Memory B cell (primary cell): ENCODE results near the gene SPOP.

Experiments
- ATAC-seq: fragments of 150-1000 bp; cut with Tn5 transposase; 2 replicates; pipeline ENCODE4 v1.10.0; 2021; ENCODE audit warnings: low read depth, mild to moderate bottlenecking, moderate library complexity
- DNase-seq, 2 donors: peaks; one replicate each; pipeline ENCODE4 v3.0.0; 2022; ENCODE audit warnings: low spot score in 2 of 2
- H3K27ac Mint-ChIP-seq: one replicate; pipeline ENCODE4 v1.8.0; 2022; ENCODE audit warnings: mild to moderate bottlenecking, moderate library complexity, mixed read lengths
- H3K27me3 Mint-ChIP-seq: one replicate; pipeline ENCODE4 v1.8.0; 2022; ENCODE audit warnings: mixed read lengths
- H3K36me3 Mint-ChIP-seq: one replicate; pipeline ENCODE4 v1.8.0; 2022; ENCODE audit warnings: mild to moderate bottlenecking, mixed read lengths
- H3K4me1 Mint-ChIP-seq: one replicate; pipeline ENCODE4 v1.8.0; 2022; ENCODE audit warnings: mixed read lengths
- H3K4me3 Mint-ChIP-seq: one replicate; pipeline ENCODE4 v1.8.0; 2022; ENCODE audit warnings: mild to moderate bottlenecking, moderate library complexity, mixed read lengths
- H3K9me3 Mint-ChIP-seq: one replicate; pipeline ENCODE4 v1.8.0; 2022; ENCODE audit warnings: mixed read lengths

Gene SPOP

DNA sequence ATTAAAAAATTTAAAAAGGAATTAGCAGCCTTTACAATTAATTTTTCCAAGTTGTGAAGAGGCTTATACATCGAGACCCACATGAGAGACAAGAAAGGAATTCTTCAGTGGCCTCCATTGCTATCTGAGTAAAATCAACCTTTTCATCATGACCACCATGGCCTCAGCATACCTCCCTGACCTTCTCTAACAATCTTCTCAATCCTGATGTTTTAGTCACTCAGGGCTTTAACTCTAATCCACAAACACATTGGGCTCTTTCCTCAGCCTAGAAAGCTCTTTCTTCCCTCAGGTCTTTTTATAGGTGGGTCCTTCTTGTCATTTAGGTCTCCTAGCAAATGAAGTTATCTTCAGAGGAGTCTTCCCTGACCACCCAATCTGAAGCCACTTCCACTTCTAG lies 46.4 kb downstream of the SPOP start:
- H3K27ac Mint-ChIP-seq: no peak overlapping the region
- ATAC-seq: no peak
- no peaks in the 10 kb centered on the region for H3K9me3 Mint-ChIP-seq
- no peak for DNase-seq
- no peaks in the 10 kb centered on the region for H3K27me3 Mint-ChIP-seq
- H3K4me3 Mint-ChIP-seq: no peak overlapping the region
- H3K36me3 Mint-ChIP-seq: peaks cover 5% of the 10 kb centered on the region
- H3K4me1 Mint-ChIP-seq: peaks cover 10% of the 10 kb centered on the region

DNA sequence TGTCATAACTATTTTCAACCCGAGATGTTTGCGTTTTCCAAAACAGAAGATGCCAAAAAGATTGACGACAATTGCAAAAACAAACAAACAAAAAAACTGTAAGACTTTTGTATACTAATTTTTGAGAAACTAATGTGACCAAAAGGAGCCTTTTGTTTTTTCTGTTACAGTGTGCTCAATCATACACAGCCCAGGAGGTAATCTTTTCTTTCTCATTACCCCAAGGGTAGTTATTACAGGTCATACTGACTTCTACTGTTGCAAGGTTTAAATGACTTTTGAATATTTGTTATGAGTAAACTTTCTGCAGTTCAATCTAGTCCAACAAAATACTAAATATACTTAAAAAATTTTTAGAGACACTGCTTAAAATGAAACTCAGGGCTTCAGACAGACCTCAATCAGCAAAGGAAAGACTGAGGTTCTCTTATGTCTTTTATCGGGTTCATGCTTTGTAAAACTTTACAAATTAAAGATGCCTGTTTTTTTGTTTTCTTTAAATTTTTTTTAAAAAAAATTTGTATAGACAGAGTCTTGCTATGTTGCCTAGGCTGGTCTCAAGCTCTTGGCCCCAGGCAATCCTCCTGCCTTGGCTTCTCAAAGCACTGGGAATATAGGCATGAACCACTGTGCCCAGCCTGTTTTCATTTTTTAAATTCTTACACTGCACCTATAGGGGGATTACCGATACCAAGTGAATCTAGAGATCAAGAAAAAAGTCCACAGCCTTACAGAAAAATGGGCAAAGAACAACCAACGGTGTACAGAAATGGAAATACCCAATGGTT lies 47.6 kb downstream of the SPOP start:
- Mint-ChIP-seq H3K36me3 (peaks cover 5% of the 10 kb centered on the region), H3K4me3 (no peak overlapping the region), H3K27ac (no peak overlapping the region), H3K4me1 (peaks cover 10% of the 10 kb centered on the region), H3K27me3 (no peaks in the 10 kb centered on the region), H3K9me3 (no peaks in the 10 kb centered on the region)
- ATAC-seq: no peak
- DNase-seq: no peak

DNA sequence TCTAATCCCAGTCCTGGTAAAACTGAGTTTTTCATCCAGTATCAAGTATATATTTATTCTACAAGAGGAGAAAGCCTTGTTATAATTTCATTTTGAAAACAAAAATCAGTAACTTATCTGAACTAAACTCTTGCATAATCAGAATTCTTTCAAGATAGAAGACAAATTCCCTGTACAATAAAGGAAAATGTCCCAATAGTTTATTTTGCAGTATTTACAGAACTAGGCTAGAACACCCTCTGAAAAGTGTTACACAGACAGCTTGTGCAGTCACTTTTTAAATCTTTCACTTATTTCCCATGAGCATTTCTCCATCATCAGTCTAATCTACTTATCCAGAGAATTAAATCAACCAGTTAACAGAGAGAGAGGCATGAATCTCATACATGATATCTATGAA lies 48.5 kb downstream of the SPOP start:
- H3K27me3 Mint-ChIP-seq: no peaks in the 10 kb centered on the region
- no peaks in the 10 kb centered on the region for H3K9me3 Mint-ChIP-seq
- H3K27ac Mint-ChIP-seq: no peak overlapping the region
- DNase-seq (no peak), ATAC-seq (no peak)
- peaks cover 10% of the 10 kb centered on the region for H3K4me1 Mint-ChIP-seq
- H3K4me3 Mint-ChIP-seq: no peak overlapping the region
- H3K36me3 Mint-ChIP-seq: peaks cover 5% of the 10 kb centered on the region

DNA sequence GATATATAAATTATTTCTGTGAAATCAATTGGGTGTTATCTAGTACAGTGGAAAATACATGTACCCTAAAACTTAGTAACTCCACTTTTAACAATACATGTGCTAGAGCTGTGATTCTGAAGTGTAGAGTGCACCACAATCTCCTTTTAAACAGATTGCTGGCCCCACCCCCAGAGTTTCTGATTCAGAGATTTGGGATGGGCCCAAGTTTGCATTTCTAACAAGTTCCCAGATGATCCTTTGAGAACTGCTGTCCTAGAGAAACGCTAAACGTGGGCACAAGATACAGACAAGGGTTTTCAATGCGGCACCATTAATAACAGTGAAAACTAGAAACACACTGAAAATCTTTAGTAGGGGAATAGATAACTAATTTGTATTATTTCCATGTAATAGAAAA lies 53.0 kb downstream of the SPOP start:
- peaks cover 22% of the 10 kb centered on the region for H3K36me3 Mint-ChIP-seq
- no peak overlapping the region for H3K27ac Mint-ChIP-seq
- H3K4me1 Mint-ChIP-seq: peaks cover 6% of the 10 kb centered on the region
- ATAC-seq: no peak
- H3K4me3 Mint-ChIP-seq: no peak overlapping the region
- H3K27me3 Mint-ChIP-seq: no peaks in the 10 kb centered on the region
- H3K9me3 Mint-ChIP-seq: no peaks in the 10 kb centered on the region
- no peak for DNase-seq

DNA sequence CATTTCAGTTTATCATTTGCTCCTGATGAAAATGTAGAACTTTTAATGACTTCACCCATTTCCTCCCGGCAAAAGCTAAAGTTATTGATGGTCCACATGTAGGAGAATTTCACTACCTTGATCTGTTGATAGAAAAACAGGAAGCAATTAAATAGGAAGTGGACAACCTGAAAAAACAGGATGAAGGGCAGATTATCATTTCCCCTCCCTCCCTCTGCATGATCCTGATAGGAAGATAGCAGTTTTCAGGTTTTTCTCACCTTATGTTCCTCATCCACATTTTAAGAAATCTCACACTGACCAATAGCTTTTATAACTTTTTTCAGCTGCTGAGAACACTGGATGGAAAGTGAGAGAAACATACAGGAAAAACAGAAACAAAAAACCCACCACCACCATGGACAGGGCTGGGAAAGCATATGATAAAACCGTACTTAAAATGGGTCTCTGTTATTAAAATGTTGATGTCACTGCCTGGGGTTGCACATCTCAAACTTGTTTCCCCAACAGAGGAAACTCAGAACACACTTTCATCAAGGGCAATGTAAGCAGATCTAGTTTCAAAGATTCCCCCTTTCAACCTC lies 55.9 kb downstream of the SPOP start:
- no peak for ATAC-seq

DNA sequence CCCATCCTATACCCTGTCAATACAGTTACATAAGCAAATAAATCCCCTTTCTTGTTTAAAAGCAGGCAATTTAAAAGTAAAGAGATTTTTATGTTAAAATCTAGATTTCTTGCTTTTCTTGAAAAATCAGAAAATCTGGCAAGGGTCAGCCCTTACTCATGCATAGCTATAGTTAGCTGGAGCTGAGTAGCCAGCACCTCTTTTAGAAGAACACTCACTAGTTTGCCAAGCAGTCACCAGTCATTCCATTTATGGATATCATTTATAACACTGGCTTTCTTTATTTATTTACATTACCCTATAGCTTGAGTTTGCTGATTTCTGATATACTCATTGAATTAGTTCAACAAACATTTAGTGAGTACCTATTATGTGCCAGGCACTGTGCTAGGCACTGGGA lies 56.5 kb downstream of the SPOP start:
- no peaks in the 10 kb centered on the region for H3K27me3 Mint-ChIP-seq

More for the DNA sequence above, 55.9 kb downstream of the SPOP start:
- Mint-ChIP-seq H3K36me3 (peaks cover 27% of the 10 kb centered on the region), H3K27ac (no peak overlapping the region), H3K27me3 (no peaks in the 10 kb centered on the region), H3K9me3 (no peaks in the 10 kb centered on the region), H3K4me3 (no peak overlapping the region), H3K4me1 (peaks cover 3% of the 10 kb centered on the region)
- no peak for DNase-seq

DNA sequence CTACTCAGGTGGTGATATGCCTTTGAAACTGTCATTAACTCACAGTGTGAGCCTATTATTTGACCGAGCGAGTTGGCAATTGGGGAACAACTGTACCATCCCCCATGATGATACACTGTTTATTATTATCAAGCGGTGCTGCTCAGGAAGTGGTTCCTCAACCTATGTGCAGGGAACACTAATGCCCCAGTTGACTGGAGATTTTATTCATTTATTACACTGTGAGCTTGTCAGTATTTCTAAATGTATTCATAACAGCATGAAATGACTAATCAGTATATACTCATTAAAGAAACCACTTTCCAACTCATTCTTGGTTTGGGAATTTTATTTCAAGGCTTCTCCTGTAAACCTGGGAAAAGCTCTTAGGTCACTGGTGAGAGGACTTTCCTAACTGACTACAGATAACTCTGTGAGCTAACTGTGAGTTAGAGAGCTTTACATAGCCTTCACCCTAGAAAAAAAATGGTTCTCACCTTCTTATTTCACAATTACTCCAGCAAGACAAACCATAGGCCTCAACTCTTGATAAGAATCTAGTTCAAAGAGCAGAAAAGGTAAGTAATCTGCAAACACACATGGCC lies 59.8 kb downstream of the SPOP start:
- ATAC-seq: no peak

More for the DNA sequence above, 56.5 kb downstream of the SPOP start:
- Mint-ChIP-seq H3K4me3 (no peak overlapping the region), H3K4me1 (peaks cover 3% of the 10 kb centered on the region), H3K9me3 (no peaks in the 10 kb centered on the region), H3K27ac (no peak overlapping the region), H3K36me3 (peaks cover 32% of the 10 kb centered on the region)
- DNase-seq (no peak), ATAC-seq (no peak)

DNA sequence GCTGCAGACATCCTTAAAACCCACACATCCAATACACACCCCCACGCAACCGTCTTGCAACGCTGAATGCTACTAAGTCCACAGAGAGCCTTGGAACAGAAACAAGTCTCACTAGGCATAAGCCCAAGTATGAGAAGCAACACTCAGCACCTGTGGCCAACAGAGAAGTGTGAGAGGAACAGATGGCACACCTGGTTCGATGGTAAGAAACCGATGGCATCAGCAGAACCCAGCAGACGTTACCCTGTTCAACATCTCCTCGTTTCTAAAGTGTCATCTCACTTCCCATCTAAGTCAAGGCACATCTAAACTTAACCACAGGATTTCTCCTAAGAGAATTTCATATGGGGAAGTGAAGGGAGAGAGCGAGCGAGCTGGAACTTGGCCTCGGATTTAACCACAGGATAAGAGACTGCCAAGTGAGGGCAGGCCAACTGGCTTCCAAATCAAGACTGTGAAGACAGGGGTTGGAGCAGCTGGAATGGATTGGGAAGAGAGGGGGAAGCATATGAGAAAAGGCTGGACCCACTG lies 61.2 kb downstream of the SPOP start:
- no peaks in the 10 kb centered on the region for H3K27me3 Mint-ChIP-seq
- ATAC-seq: no peak
- no peaks in the 10 kb centered on the region for H3K9me3 Mint-ChIP-seq
- H3K4me1 Mint-ChIP-seq: no peaks in the 10 kb centered on the region
- no peak for DNase-seq
- H3K27ac Mint-ChIP-seq: no peak overlapping the region
- no peak overlapping the region for H3K4me3 Mint-ChIP-seq
- H3K36me3 Mint-ChIP-seq: peaks cover 28% of the 10 kb centered on the region

More for the DNA sequence above, 59.8 kb downstream of the SPOP start:
- Mint-ChIP-seq H3K27me3 (no peaks in the 10 kb centered on the region), H3K9me3 (no peaks in the 10 kb centered on the region), H3K27ac (no peak overlapping the region), H3K4me3 (no peak overlapping the region), H3K4me1 (no peaks in the 10 kb centered on the region), H3K36me3 (peaks cover 33% of the 10 kb centered on the region)
- no peak for DNase-seq

DNA sequence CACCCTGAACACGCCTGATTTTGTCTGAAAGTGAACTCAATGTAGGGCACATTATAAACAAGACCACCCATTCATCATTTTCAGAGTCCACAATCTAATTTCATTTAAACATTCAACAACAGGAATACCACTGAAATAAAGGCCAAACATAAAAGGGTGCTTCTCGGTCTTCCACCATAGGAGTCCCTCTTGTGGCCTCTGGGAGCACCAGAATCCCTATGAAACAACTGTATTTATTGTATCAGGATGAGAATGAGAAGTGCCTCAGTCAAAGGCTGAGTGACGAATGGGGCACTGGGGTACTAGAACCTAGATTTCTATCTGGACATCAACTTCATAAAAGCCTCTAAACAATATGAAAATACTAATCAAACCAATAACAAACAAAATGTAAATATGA lies 61.8 kb downstream of the SPOP start:
- no peaks in the 10 kb centered on the region for H3K4me1 Mint-ChIP-seq
- H3K9me3 Mint-ChIP-seq: no peaks in the 10 kb centered on the region
- ATAC-seq: no peak
- H3K4me3 Mint-ChIP-seq: no peak overlapping the region
- H3K27me3 Mint-ChIP-seq: no peaks in the 10 kb centered on the region
- DNase-seq: no peak
- H3K27ac Mint-ChIP-seq: no peak overlapping the region
- peaks cover 26% of the 10 kb centered on the region for H3K36me3 Mint-ChIP-seq

DNA sequence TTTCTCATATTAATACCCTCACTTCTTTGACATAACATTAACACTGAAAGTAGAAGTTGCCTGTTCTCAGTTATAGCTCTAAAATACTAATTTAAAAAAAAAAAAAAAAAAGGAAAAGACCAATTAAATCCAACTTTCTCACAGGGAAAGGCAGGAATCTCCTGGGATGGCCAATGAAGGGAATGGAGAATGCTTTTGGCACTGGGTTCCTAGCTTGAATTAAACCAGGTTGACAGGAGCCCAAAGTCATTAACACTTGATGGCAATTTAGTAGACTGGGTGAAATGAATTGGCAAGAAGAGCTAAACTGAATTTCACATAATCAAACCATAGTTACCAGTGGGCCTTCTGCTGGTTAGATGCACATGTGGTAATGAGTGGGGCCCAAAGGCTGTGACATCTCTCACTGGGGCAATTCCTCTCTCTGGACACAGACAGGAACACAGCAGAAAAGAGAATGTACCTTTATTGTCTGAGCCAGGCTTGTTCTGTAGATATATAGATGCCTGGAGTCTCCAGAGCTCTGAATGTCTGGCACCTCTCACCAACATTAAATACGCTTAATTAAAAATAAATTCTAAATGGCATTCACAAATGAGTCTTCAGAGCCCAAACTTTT lies 64.6 kb downstream of the SPOP start:
- H3K27ac Mint-ChIP-seq: no peak overlapping the region
- no peaks in the 10 kb centered on the region for H3K27me3 Mint-ChIP-seq
- H3K9me3 Mint-ChIP-seq: no peaks in the 10 kb centered on the region
- no peaks in the 10 kb centered on the region for H3K4me1 Mint-ChIP-seq
- peaks cover 28% of the 10 kb centered on the region for H3K36me3 Mint-ChIP-seq
- DNase-seq (no peak), ATAC-seq (no peak)
- no peak overlapping the region for H3K4me3 Mint-ChIP-seq

DNA sequence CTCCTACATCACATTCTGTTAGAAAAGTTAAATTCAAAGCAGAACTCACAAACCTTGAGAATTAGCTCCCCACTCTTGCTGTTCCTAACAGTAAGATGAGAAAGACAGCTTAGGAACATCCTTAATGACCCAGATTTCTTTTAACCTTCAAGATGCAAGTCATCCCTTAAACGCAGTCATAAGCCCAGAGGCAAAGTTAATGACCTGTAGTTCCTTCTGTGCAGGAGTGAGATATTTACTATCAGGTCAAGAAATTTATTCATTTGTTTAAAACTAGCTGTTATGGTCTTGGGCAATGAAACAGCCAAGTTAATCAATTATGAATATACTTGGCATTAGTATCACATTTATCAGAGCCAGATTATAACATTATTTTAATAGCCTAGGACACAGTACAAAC lies 65.2 kb downstream of the SPOP start:
- ATAC-seq: no peak
- H3K9me3 Mint-ChIP-seq: no peaks in the 10 kb centered on the region
- no peak for DNase-seq
- no peak overlapping the region for H3K27ac Mint-ChIP-seq
- H3K36me3 Mint-ChIP-seq: peaks cover 28% of the 10 kb centered on the region
- no peaks in the 10 kb centered on the region for H3K4me1 Mint-ChIP-seq
- no peak overlapping the region for H3K4me3 Mint-ChIP-seq
- no peaks in the 10 kb centered on the region for H3K27me3 Mint-ChIP-seq

DNA sequence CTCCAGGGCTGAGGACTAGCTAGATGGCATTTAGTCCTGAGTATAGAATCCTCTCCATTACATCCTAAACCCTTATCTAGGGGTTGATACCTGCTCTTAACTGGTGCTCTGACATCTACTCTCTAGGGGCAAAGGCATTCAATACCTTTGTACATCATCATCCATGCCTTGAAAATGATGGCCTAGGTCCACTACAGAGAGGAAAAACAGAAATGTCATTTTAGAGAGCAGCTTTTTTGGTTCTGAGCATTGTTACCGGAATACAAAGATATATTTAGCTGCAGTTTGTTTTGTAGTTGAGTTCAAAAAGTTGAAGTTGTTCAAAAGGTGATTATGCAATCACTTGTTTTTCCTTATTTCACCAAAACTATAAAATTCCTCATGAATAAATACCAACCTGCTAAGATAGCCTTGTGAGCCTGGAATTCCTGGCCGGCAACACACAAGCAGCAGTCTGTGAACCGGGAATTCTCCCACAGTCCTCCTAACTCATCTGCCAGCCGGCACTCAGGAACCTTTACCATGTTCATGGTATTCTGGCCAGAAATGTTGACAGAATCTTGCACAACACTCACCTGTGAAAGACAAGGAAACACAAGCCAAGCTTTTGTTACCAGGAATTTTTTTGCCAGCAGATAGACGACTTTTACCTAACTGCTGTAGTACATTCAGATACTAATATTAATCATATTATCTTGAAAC lies 66.9 kb downstream of the SPOP start:
- H3K4me1 Mint-ChIP-seq: no peaks in the 10 kb centered on the region
- H3K36me3 Mint-ChIP-seq: peaks cover 30% of the 10 kb centered on the region
- H3K27me3 Mint-ChIP-seq: no peaks in the 10 kb centered on the region
- H3K9me3 Mint-ChIP-seq: no peaks in the 10 kb centered on the region
- ATAC-seq (no peak), DNase-seq (no peak)
- no peak overlapping the region for H3K4me3 Mint-ChIP-seq
- no peak overlapping the region for H3K27ac Mint-ChIP-seq

DNA sequence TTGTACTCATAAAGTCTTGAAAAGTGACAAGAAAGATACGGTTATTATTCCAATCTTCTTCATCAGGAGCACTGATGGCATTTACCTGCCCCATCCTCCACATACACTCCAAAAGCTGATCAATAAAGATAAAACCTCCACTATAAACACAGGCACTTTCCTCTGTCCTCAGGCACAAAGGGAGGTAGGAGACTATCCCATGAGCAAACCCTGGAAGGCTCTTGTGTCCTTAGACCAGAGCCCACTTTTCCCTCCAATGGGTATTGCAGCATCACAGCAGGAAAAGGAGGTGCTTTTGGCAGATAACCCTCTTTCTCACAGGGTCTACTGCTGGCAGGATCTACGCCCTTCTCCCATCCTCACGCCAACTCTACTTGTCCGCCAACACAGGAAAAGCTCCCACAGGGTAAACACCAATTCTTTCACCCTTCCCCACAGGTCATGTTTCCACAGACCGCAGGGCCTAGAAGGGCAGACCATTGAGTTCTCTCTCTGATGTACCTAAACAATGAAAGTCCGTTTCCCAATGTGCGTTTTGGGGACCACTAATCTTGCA lies 73.5 kb downstream of the SPOP start:
- H3K36me3 Mint-ChIP-seq: peaks cover 44% of the 10 kb centered on the region
- no peaks in the 10 kb centered on the region for H3K27me3 Mint-ChIP-seq
- no peak overlapping the region for H3K27ac Mint-ChIP-seq
- no peaks in the 10 kb centered on the region for H3K4me1 Mint-ChIP-seq
- no peak for DNase-seq
- no peaks in the 10 kb centered on the region for H3K9me3 Mint-ChIP-seq
- H3K4me3 Mint-ChIP-seq: no peak overlapping the region
- ATAC-seq: no peak
